GM12874 (cell line): ENCODE measurements around the gene SYNE2.

Experiments used
- TF ChIP-seq, protein P1 (sequence below): IDR thresholded peaks from 2 replicates; pipeline ENCODE4 v1.5.1; 2011; ENCODE audit warnings: low read depth, mild to moderate bottlenecking, control low read depth, low read length, moderate library complexity; ENCODE audit not compliant: insufficient read depth

Gene SYNE2

GRCh38 chr14:64190974-64191502 lies 338.2 kb downstream of the SYNE2 start:
- TF ChIP-seq, protein P1, sequence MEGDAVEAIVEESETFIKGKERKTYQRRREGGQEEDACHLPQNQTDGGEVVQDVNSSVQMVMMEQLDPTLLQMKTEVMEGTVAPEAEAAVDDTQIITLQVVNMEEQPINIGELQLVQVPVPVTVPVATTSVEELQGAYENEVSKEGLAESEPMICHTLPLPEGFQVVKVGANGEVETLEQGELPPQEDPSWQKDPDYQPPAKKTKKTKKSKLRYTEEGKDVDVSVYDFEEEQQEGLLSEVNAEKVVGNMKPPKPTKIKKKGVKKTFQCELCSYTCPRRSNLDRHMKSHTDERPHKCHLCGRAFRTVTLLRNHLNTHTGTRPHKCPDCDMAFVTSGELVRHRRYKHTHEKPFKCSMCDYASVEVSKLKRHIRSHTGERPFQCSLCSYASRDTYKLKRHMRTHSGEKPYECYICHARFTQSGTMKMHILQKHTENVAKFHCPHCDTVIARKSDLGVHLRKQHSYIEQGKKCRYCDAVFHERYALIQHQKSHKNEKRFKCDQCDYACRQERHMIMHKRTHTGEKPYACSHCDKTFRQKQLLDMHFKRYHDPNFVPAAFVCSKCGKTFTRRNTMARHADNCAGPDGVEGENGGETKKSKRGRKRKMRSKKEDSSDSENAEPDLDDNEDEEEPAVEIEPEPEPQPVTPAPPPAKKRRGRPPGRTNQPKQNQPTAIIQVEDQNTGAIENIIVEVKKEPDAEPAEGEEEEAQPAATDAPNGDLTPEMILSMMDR: no peak

- TF ChIP-seq, protein P1: no peak
Observed at GRCh38 chr14:64191756-64192155, 339.0 kb downstream of the SYNE2 start.

- TF ChIP-seq, protein P1: no peak
Observed at GRCh38 chr14:64193821-64194220, 341.0 kb downstream of the SYNE2 start.

GRCh38 chr14:64194404-64194803 lies 341.6 kb downstream of the SYNE2 start:
- TF ChIP-seq, protein P1: no peak

- TF ChIP-seq, protein P1: no peak
Observed at GRCh38 chr14:64195199-64195598, 342.4 kb downstream of the SYNE2 start.

GRCh38 chr14:64196056-64196455 lies 343.3 kb downstream of the SYNE2 start:
- TF ChIP-seq, protein P1: no peak

- TF ChIP-seq, protein P1: no peak
Observed at GRCh38 chr14:64196814-64197411, 344.1 kb downstream of the SYNE2 start.
